Activated T-cell treated with anti-CD3 and anti-CD28 coated beads, Interleukin-2, amount 50 U/mL, for 1 hour (primary cell): ENCODE data around the gene FRMD4B.
"Not testable (repeated sequence)": the region's sequence is repeated elsewhere in the genome, so short reads cannot be mapped to it uniquely, and the experiment has no call there.

Experiments
- DNase-seq: peaks from one replicate; pipeline ENCODE4 v3.0.0-alpha.2; 2020

Gene FRMD4B

GRCh38 chr3:69236812-69237707 is 148.8 kb downstream of the FRMD4B start:
- no peak for DNase-seq

- no peak for DNase-seq
Measured at GRCh38 chr3:69235882-69236281, 150.0 kb downstream of the FRMD4B start.

GRCh38 chr3:69235227-69235626 is 150.7 kb downstream of the FRMD4B start:
- DNase-seq = not testable (repeated sequence)

- DNase-seq = no peak
Measured at GRCh38 chr3:69232482-69232881, 153.4 kb downstream of the FRMD4B start.

- DNase-seq = no peak
Measured at GRCh38 chr3:69231929-69232440, 153.9 kb downstream of the FRMD4B start.

GRCh38 chr3:69226071-69226470 is 159.8 kb downstream of the FRMD4B start:
- DNase-seq = no peak

- DNase-seq = no peak
Measured at GRCh38 chr3:69219101-69219708, 166.7 kb downstream of the FRMD4B start.

GRCh38 chr3:69218079-69218478 is 167.8 kb downstream of the FRMD4B start:
- no peak for DNase-seq

- no peak for DNase-seq
Measured at GRCh38 chr3:69216981-69217380, 168.9 kb downstream of the FRMD4B start.

GRCh38 chr3:69214241-69214640 is 171.6 kb downstream of the FRMD4B start:
- no peak for DNase-seq

- no peak for DNase-seq
Measured at GRCh38 chr3:69212411-69213160, 173.3 kb downstream of the FRMD4B start.

- no peak for DNase-seq
Measured at GRCh38 chr3:69210068-69210730, 175.7 kb downstream of the FRMD4B start.

GRCh38 chr3:69209413-69209812 is 176.5 kb downstream of the FRMD4B start:
- DNase-seq = no peak

GRCh38 chr3:69207031-69207430 is 178.9 kb downstream of the FRMD4B start:
- no peak for DNase-seq

GRCh38 chr3:69205385-69205784 is 180.5 kb downstream of the FRMD4B start:
- DNase-seq = no peak

- no peak for DNase-seq
Measured at GRCh38 chr3:69204315-69204957, 181.5 kb downstream of the FRMD4B start.

- no peak for DNase-seq
Measured at GRCh38 chr3:69203631-69204314, 182.1 kb downstream of the FRMD4B start.

GRCh38 chr3:69201658-69202057 is 184.2 kb downstream of the FRMD4B start:
- DNase-seq = no peak

GRCh38 chr3:69200384-69201068 is 185.4 kb downstream of the FRMD4B start:
- peak; percentile 25 for DNase-seq

GRCh38 chr3:69199942-69200341 is 185.9 kb downstream of the FRMD4B start:
- no peak for DNase-seq

- peak; percentile 50 for DNase-seq
Measured at GRCh38 chr3:69197922-69198530, 187.9 kb downstream of the FRMD4B start.
